Fibroblast of peridontal ligament (primary cell): ENCODE measurements around the gene ZNF546.

Experiments used
- DNase-seq: peaks from one replicate; pipeline ENCODE4 v3.0.0-alpha.2; 2010; ENCODE audit errors: extremely low read depth

The ZNF546 gene

GRCh38 chr19:40055832-40056504 is 59.1 kb downstream of the ZNF546 start, which contains the start of gene ZNF780B:
ZNF780B (minus strand) TSS chr19:40056231; CDS start chr19:40050332, 5,899 bp downstream.
- peak; percentile 55 for DNase-seq

GRCh38 chr19:40056505-40056904 is 59.6 kb downstream of the ZNF546 start:
- no peak for DNase-seq

GRCh38 chr19:40057166-40057565 is 60.3 kb downstream of the ZNF546 start:
- no peak for DNase-seq

- DNase-seq: no peak
Observed at GRCh38 chr19:40059624-40060023, 62.8 kb downstream of the ZNF546 start.

- DNase-seq: no peak
Observed at GRCh38 chr19:40070058-40070457, 73.2 kb downstream of the ZNF546 start.
